GM18499 (cell line): ENCODE measurements around the gene INSRR.

Source experiments
- ATAC-seq: cut with Tn5 transposase; IDR thresholded peaks from one replicate; pipeline ENCODE4 v1.9.1; 2021; ENCODE audit warnings: moderate number of reproducible peaks; ENCODE audit not compliant: insufficient read depth, unreplicated experiment

The INSRR gene

GRCh38 chr1:156809711-156810366 lies 49.1 kb downstream of the INSRR start:
- ATAC-seq, result no peak

DNA sequence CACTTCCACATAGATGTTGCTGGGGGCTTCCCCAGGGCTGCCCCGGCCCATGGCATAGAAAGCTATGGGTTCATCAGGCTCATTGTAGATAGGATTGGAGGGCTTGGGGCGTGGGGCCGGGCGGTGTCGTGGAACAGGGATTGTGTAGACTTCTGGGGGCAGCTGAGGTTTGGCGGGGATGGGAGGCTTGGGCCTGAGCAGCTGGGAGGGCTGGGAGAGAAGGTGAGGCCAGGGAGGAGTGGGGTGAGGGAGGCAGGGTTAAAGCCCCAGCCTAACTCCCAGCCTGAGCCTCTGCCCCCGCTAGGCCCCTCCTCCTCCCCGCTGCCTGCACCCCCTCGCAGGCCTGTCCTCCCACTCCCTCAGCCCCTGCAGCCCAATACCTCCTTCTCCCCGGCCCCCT lies 49.6 kb downstream of the INSRR start:
- no peak for ATAC-seq

- no peak for ATAC-seq
These were observed 50.5 kb downstream of the INSRR start for GRCh38 chr1:156808186-156809030.

- ATAC-seq, result no peak
These were observed 51.3 kb downstream of the INSRR start for GRCh38 chr1:156807627-156808026.

GRCh38 chr1:156806512-156807440 lies 52.1 kb downstream of the INSRR start:
- ATAC-seq, result no peak

- ATAC-seq, result no peak
These were observed 53.0 kb downstream of the INSRR start for GRCh38 chr1:156805766-156806511.

GRCh38 chr1:156804572-156805243 lies 54.2 kb downstream of the INSRR start:
- no peak for ATAC-seq

DNA sequence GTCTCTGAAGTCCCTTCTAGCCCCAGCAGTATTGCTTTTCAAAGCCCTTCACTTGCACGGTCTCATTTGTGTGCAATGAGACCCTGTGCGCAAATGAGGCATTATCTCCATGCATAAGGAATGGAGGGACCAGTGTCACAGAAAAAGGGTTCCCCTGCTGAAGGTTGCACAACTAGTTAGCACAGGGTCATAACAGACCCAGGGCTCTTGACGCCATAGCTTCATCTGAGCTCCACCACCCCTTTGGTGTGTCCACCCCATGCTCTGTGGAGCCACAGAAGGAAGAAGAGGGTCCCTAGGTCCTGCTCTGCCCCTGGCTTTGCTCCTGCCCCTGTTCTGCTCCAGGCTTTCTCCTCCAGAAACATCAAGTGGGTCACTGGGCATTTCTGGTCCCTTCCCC lies 54.9 kb downstream of the INSRR start:
- ATAC-seq, result no peak

GRCh38 chr1:156803086-156803851 lies 55.6 kb downstream of the INSRR start:
- ATAC-seq, result no peak

- ATAC-seq, result no peak
These were observed 56.4 kb downstream of the INSRR start for GRCh38 chr1:156802421-156802935.

DNA sequence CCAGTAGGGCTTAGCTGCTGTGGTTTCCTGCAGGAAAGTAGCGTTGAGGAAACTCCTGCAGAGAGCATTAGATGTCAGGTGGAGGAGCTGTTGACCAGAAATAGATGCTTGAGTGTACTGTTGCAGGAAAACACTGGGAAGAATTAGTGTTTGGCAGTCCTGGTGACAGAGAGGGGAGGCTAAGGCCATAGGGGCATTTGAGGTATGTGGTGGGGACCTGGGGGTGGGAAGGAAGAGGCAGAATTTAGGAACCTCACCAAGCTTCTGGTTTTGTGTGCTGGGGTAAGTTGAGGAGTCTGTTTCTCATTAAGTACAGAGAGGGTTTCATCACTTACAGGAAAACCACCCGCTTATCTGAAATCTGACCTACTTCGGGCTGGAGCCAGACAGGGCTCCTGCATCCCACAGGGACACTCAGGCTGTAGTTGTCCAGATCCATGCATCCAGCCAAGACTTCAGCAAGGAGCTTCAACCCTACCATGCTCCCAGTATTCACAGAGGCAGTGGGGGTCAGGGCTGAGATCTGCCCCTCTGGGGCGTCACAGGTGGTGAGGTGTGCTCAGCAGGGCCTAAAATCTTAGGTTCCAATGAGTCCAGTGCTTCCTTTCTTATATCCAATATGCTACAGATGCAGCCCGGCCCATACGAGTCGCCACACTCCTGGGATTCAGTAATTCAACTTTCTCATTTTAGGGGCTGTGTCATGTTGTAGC lies 57.4 kb downstream of the INSRR start:
- no peak for ATAC-seq

GRCh38 chr1:156797212-156797871 lies 61.6 kb downstream of the INSRR start:
- no peak for ATAC-seq

- no peak for ATAC-seq
These were observed 62.4 kb downstream of the INSRR start for GRCh38 chr1:156796340-156797097.

GRCh38 chr1:156795787-156796186 lies 63.1 kb downstream of the INSRR start:
- ATAC-seq, result no peak

GRCh38 chr1:156795374-156795733 lies 63.6 kb downstream of the INSRR start:
- ATAC-seq, result no peak

DNA sequence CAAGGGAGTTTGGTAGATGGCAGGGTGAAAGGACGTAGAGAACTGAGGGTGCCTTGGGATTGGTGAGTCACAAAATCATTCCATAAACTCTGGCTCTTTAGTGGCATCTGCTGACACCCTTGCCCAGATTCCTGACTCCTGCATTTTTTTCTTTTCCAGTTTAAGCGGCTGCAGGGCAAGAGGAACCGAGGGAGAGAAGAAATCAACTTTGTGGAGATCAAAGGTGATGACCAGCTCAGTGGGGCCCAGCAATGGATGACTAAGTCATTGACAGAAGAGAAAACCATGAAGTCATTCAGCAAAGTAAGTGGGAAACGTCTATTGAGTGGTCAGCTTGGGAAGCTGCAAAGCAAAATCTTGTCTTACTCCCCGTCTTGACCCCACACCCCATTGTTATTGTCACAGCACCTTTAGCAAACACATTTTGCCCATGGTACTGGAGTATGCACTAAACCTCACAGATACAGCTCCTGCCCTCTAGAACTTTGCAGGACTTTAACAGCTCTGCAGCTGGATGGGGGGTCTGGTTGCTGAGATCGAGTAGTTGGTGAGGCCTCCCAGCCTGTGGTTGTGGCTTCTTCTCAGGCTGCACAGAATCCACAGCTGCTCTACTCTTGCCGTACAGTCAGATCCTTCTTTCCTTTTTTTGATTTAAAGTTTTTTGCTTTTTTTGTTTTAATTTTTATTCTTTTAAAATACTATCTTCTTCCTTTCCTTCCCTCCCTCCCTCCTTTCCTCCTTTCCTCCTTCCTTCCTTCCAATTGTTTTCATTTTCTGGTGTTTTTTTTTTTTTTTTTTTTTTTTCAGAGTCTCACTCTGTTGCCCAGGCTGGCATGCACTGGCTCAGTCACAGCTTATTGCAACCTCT lies 64.2 kb downstream of the INSRR start:
- ATAC-seq, result no peak
